ENCODE results near the gene CAMK1D.

GRCh38 chr10:12728494-12728893, 379.1 kb downstream of the CAMK1D start:
- TF ChIP-seq GATA3 (IDR thresholded peaks at IDR 0.05; ENCODE audit: low read depth, low read length) (no peak), GATA2 (IDR thresholded peaks at IDR 0.05; ENCODE audit: low read depth, low read length) (no peak)
